OCI-LY3 (cell line): ENCODE data around the gene SVIL.
A peak's percentile ranks its signal among the peaks of the same experiment; 100 is the strongest.

Experiments used
- H2AFZ ChIP-seq: fragments of 200-600, 300-600 bp; shearing (Covaris generic); 2 replicates; pipeline ENCODE4 v1.6.0; 2014; ENCODE audit warnings: antibody characterized with exemption, low read depth, low read length
- H3K27ac ChIP-seq: fragments of 200-600, 300-600 bp; sonication (generic); 2 replicates; pipeline ENCODE4 v1.5.1; 2014; ENCODE audit warnings: mild to moderate bottlenecking, low read length, moderate library complexity, mixed read lengths
- H3K27me3 ChIP-seq: fragments of 200-600, 300-600 bp; sonication (generic); 2 replicates; pipeline ENCODE4 v1.6.1; 2014; ENCODE audit warnings: low read depth, low read length, mixed read lengths
- H3K36me3 ChIP-seq: fragments of 200-600, 300-600 bp; sonication (generic); replicated peaks from 2 replicates; pipeline ENCODE3; 2014; ENCODE audit warnings: low read depth, low read length, mixed read lengths
- H3K4me1 ChIP-seq: fragments of 300-600, 200-600 bp; sonication (generic); 2 replicates; pipeline ENCODE4 v1.6.1; 2014; ENCODE audit warnings: low read length, mixed read lengths
- H3K4me2 ChIP-seq: fragments of 200-600, 300-600 bp; sonication (generic); 2 replicates; pipeline ENCODE4 v1.6.1; 2014; ENCODE audit warnings: low read length, mixed read lengths
- H3K4me3 ChIP-seq: fragments of 300-600, 200-600 bp; sonication (generic); 2 replicates; pipeline ENCODE4 v1.5.1; 2014; ENCODE audit warnings: antibody characterized with exemption, mild to moderate bottlenecking, low read length, moderate library complexity
- H3K79me2 ChIP-seq: fragments of 300-600, 200-600 bp; shearing (Covaris generic); 2 replicates; pipeline ENCODE4 v1.6.1; 2014; ENCODE audit warnings: mild to moderate bottlenecking, low read length, mixed read lengths
- H3K9ac ChIP-seq: fragments of 300-600, 200-600 bp; shearing (Covaris generic); 2 replicates; pipeline ENCODE4 v1.6.0; 2014; ENCODE audit warnings: mild to moderate bottlenecking, low read length, moderate library complexity
- H3K9me3 ChIP-seq: fragments of 200-600, 300-600 bp; shearing (Covaris generic); 2 replicates; pipeline ENCODE4 v1.6.1; 2014; ENCODE audit warnings: low read length, mixed read lengths; ENCODE audit not compliant: insufficient read depth
- H4K20me1 ChIP-seq: fragments of 200-600, 300-600 bp; sonication (generic); 2 replicates; pipeline ENCODE4 v1.6.1; 2016; ENCODE audit warnings: low read length, mixed read lengths; ENCODE audit not compliant: insufficient read depth
- CTCF ChIP-seq: fragments of 200-600, 300-600 bp; sonication (generic); IDR thresholded peaks from 2 replicates; pipeline ENCODE4 v1.5.1; 2014; ENCODE audit warnings: antibody characterized with exemption, low read length, low read depth
- EZH2phosphoT487 ChIP-seq: fragments of 200-600 bp; shearing (Covaris generic); IDR thresholded peaks from 2 replicates; pipeline ENCODE4 v1.6.1; 2018; ENCODE audit warnings: antibody characterized with exemption, mixed run types, low read depth

Gene SVIL

GRCh38 chr10:29415876-29416275 is 218.9 kb downstream of the SVIL start:
- TF ChIP-seq CTCF (no peak), EZH2phosphoT487 (no peak)
- Histone ChIP-seq H3K4me3 (no peak overlapping the region), H3K9ac (no peak overlapping the region), H2AFZ (no peak overlapping the region), H3K27me3 (no peaks in the 10 kb centered on the region), H3K36me3 (no peaks in the 10 kb centered on the region), H3K4me1 (peaks cover 7% of the 10 kb centered on the region), H3K27ac (no peak overlapping the region), H3K79me2 (peaks cover 25% of the 10 kb centered on the region), H3K9me3 (no peaks in the 10 kb centered on the region), H4K20me1 (0 out of 2 replicates have a peak, but pooled peaks cover 2% of the 10 kb centered on the region), H3K4me2 (no peak overlapping the region)

- H3K9me3 ChIP-seq: no peaks in the 10 kb centered on the region
- no peak overlapping the region for H3K9ac ChIP-seq
- no peak for TF ChIP-seq EZH2phosphoT487
- no peak for TF ChIP-seq CTCF
- no peak overlapping the region for H2AFZ ChIP-seq
- H3K36me3 ChIP-seq: no peaks in the 10 kb centered on the region
- 0 out of 2 replicates have a peak, but pooled peaks cover 2% of the 10 kb centered on the region for H4K20me1 ChIP-seq
- H3K27me3 ChIP-seq: no peaks in the 10 kb centered on the region
- no peak overlapping the region for H3K4me2 ChIP-seq
- peaks cover 33% of the 10 kb centered on the region for H3K79me2 ChIP-seq
- peaks cover 10% of the 10 kb centered on the region for H3K4me1 ChIP-seq
- H3K27ac ChIP-seq: no peak overlapping the region
- H3K4me3 ChIP-seq: no peak overlapping the region
Measured at GRCh38 chr10:29414501-29414900, 220.3 kb downstream of the SVIL start.

- Histone ChIP-seq H4K20me1 (0 out of 2 replicates have a peak, but pooled peaks cover 2% of the 10 kb centered on the region), H3K27ac (no peak overlapping the region), H3K4me1 (peaks cover 13% of the 10 kb centered on the region), H3K9ac (no peak overlapping the region), H3K9me3 (no peaks in the 10 kb centered on the region), H3K79me2 (peaks cover 33% of the 10 kb centered on the region), H3K36me3 (no peaks in the 10 kb centered on the region), H3K27me3 (no peaks in the 10 kb centered on the region), H3K4me3 (no peak overlapping the region), H2AFZ (no peak overlapping the region), H3K4me2 (no peak overlapping the region)
- no peak for TF ChIP-seq CTCF
Measured at GRCh38 chr10:29412485-29412884, 222.3 kb downstream of the SVIL start.

- no peaks in the 10 kb centered on the region for H4K20me1 ChIP-seq
- H3K9me3 ChIP-seq: no peaks in the 10 kb centered on the region
- H3K4me3 ChIP-seq: no peak overlapping the region
- H3K79me2 ChIP-seq: peaks cover 33% of the 10 kb centered on the region
- H3K27me3 ChIP-seq: no peaks in the 10 kb centered on the region
- no peaks in the 10 kb centered on the region for H3K36me3 ChIP-seq
- H3K27ac ChIP-seq: no peak overlapping the region
- no peak overlapping the region for H2AFZ ChIP-seq
- peak overlapping the region; percentile 7; the same call in 1 of the 2 replicates for H3K4me2 ChIP-seq
- H3K4me1 ChIP-seq: peaks cover 13% of the 10 kb centered on the region
- TF ChIP-seq EZH2phosphoT487: no peak
- no peak for TF ChIP-seq CTCF
- no peak overlapping the region for H3K9ac ChIP-seq
Measured at GRCh38 chr10:29411666-29412315, 223.0 kb downstream of the SVIL start.
